GM19463 (cell line): Measurements from ENCODE around the gene GPR158.
"Not testable (repeated sequence)": the region's sequence is repeated elsewhere in the genome, so short reads cannot be mapped to it uniquely, and the experiment has no call there.

Experiments used
- ATAC-seq: cut with Tn5 transposase; IDR thresholded peaks from one replicate; pipeline ENCODE4 v1.9.1; 2021; ENCODE audit warnings: mild to moderate bottlenecking, moderate library complexity; ENCODE audit not compliant: unreplicated experiment

The GPR158 gene

GRCh38 chr10:25294032-25294926 lies 119.5 kb downstream of the GPR158 start:
- ATAC-seq = no peak

GRCh38 chr10:25296324-25296723 lies 121.5 kb downstream of the GPR158 start:
- ATAC-seq = no peak

- no peak for ATAC-seq
Observed at GRCh38 chr10:25297466-25297865, 122.7 kb downstream of the GPR158 start.

GRCh38 chr10:25300073-25300472 lies 125.3 kb downstream of the GPR158 start:
- ATAC-seq = no peak

GRCh38 chr10:25304606-25305005 lies 129.8 kb downstream of the GPR158 start:
- no peak for ATAC-seq

GRCh38 chr10:25306386-25306785 lies 131.6 kb downstream of the GPR158 start:
- ATAC-seq = no peak

- no peak for ATAC-seq
Observed at GRCh38 chr10:25308278-25308677, 133.5 kb downstream of the GPR158 start.

- not testable (repeated sequence) for ATAC-seq
Observed at GRCh38 chr10:25317596-25318211, 142.9 kb downstream of the GPR158 start.

GRCh38 chr10:25327273-25327672 lies 152.5 kb downstream of the GPR158 start:
- ATAC-seq = no peak

GRCh38 chr10:25328361-25328760 lies 153.6 kb downstream of the GPR158 start:
- ATAC-seq = no peak

- ATAC-seq = not testable (repeated sequence)
Observed at GRCh38 chr10:25329587-25329986, 154.8 kb downstream of the GPR158 start.

GRCh38 chr10:25334445-25334844 lies 159.6 kb downstream of the GPR158 start:
- no peak for ATAC-seq

GRCh38 chr10:25336330-25336729 lies 161.5 kb downstream of the GPR158 start:
- no peak for ATAC-seq

GRCh38 chr10:25338271-25338670 lies 163.5 kb downstream of the GPR158 start:
- no peak for ATAC-seq

GRCh38 chr10:25339966-25340365 lies 165.2 kb downstream of the GPR158 start:
- ATAC-seq = no peak

- ATAC-seq = no peak
Observed at GRCh38 chr10:25349520-25349919, 174.7 kb downstream of the GPR158 start.

GRCh38 chr10:25356609-25357008 lies 181.8 kb downstream of the GPR158 start:
- ATAC-seq = no peak

GRCh38 chr10:25357269-25357668 lies 182.5 kb downstream of the GPR158 start:
- ATAC-seq = no peak

GRCh38 chr10:25382029-25382810 lies 207.4 kb downstream of the GPR158 start:
- no peak for ATAC-seq

- ATAC-seq = not testable (repeated sequence)
Observed at GRCh38 chr10:25382901-25383300, 208.1 kb downstream of the GPR158 start.

GRCh38 chr10:25383686-25384085 lies 208.9 kb downstream of the GPR158 start:
- no peak for ATAC-seq
